Chondrocyte (in vitro differentiated cells): ENCODE measurements around the gene SPATS2. TPM values are rescaled to one million over a fixed set of nuclear protein-coding genes. Genes with fewer than 3 reads are reported as not detected.

ENCODE experiments used
- DNase-seq: peaks from one replicate; pipeline ENCODE4 v3.0.0; 2021; ENCODE audit warnings: mixed read lengths, low spot score
- H3K27ac Mint-ChIP-seq: one replicate; pipeline ENCODE4 v1.8.0; 2021; ENCODE audit warnings: mild to moderate bottlenecking, moderate library complexity, mixed read lengths; ENCODE audit not compliant: unreplicated experiment
- H3K27me3 Mint-ChIP-seq: 2 replicates; pipeline ENCODE4 v1.8.0; 2021; ENCODE audit warnings: low read depth, mixed read lengths
- H3K36me3 Mint-ChIP-seq: 2 replicates; pipeline ENCODE4 v1.8.0; 2021; ENCODE audit warnings: low read depth, mixed read lengths
- H3K4me1 Mint-ChIP-seq: 2 replicates; pipeline ENCODE4 v1.8.0; 2021; ENCODE audit warnings: low read depth, mild to moderate bottlenecking, mixed read lengths
- H3K4me3 Mint-ChIP-seq: one replicate; pipeline ENCODE4 v1.8.0; 2021; ENCODE audit warnings: mild to moderate bottlenecking, moderate library complexity, mixed read lengths; ENCODE audit not compliant: unreplicated experiment
- H3K9me3 Mint-ChIP-seq: 2 replicates; pipeline ENCODE4 v1.8.0; 2021; ENCODE audit warnings: low read depth, mixed read lengths
- total RNA-seq: library from RNA; stranded (reverse); gene quantifications from 3 replicates; pipeline ENCODE4 v1.2.1, GENCODE V29; 2021
- TF ChIP-seq, protein P1 (sequence below): fragments of 200-600 bp; sonication (generic); IDR thresholded peaks from 2 replicates; pipeline ENCODE4 v1.5.0; 2021; ENCODE audit warnings: antibody characterized with exemption, mild to moderate bottlenecking, moderate library complexity

SPATS2 gene
- total RNA-seq, 1 donor from 2014 or later, result 24.2 TPM

DNA sequence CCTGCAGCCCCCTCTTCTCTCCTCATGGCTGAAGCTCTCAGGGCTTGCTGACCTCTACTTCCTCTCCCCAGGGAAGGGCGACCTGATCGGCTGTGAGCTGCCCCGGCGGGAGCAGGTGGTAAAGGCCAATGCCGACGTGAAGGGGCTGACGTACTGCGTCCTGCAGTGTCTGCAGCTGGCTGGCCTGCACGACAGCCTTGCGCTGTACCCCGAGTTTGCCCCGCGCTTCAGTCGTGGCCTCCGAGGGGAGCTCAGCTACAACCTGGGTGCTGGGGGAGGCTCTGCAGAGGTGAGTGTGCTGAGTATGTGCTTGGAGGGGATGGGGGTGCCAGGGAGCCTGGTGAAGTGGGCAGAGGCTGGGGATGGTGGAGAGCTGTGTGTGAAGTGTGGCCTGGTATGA is 187.0 kb downstream of the SPATS2 start:
- Mint-ChIP-seq H3K9me3 (no peaks in the 10 kb centered on the region), H3K36me3 (peaks cover 14% of the 10 kb centered on the region), H3K4me1 (no peaks in the 10 kb centered on the region), H3K27me3 (peaks cover 9% of the 10 kb centered on the region), H3K4me3 (no peak overlapping the region), H3K27ac (no peak overlapping the region)
- no peak for DNase-seq
- TF ChIP-seq, protein P1, sequence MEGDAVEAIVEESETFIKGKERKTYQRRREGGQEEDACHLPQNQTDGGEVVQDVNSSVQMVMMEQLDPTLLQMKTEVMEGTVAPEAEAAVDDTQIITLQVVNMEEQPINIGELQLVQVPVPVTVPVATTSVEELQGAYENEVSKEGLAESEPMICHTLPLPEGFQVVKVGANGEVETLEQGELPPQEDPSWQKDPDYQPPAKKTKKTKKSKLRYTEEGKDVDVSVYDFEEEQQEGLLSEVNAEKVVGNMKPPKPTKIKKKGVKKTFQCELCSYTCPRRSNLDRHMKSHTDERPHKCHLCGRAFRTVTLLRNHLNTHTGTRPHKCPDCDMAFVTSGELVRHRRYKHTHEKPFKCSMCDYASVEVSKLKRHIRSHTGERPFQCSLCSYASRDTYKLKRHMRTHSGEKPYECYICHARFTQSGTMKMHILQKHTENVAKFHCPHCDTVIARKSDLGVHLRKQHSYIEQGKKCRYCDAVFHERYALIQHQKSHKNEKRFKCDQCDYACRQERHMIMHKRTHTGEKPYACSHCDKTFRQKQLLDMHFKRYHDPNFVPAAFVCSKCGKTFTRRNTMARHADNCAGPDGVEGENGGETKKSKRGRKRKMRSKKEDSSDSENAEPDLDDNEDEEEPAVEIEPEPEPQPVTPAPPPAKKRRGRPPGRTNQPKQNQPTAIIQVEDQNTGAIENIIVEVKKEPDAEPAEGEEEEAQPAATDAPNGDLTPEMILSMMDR, result no peak

DNA sequence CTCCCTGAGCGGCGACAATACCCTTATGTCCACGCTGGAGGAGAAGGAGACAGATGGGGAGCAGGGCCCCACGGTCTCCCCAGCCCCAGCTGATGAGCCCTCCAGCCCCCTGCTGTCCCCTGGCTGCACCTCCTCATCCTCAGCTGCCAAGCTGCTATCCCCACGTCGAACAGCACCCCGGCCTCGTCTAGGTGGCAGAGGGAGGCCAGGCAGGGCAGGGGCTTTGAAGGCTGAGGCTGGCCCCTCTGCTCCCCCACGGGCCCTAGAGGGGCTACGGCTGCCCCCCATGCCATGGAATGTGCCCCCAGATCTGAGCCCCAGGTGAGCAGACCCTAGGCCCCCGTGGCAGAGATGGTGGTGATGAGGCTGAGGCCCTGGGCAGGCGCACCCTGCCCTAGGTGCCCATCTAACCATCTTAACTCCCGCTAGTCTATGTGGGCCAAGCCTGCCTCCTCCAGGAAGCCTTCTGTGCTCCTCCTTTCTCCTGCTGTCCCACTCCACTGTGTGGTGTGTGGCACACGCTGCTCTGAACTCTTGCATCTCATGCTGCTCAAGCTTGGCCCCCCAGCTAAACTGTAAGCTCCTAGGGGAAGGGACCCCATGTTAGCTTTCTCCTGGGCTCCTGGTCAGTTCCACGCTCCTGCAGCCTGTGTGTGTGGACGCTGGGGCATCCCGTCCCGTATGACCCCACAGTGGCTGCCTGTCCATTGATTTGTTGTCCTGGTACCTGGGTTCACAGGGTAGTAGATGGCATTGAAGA is 188.5 kb downstream of the SPATS2 start:
- no peak overlapping the region for H3K4me3 Mint-ChIP-seq
- DNase-seq, result no peak
- H3K36me3 Mint-ChIP-seq, result peaks cover 20% of the 10 kb centered on the region
- H3K4me1 Mint-ChIP-seq, result no peaks in the 10 kb centered on the region
- no peak overlapping the region for H3K27ac Mint-ChIP-seq
- TF ChIP-seq, protein P1, result no peak
- no peaks in the 10 kb centered on the region for H3K9me3 Mint-ChIP-seq
- peaks cover 2% of the 10 kb centered on the region for H3K27me3 Mint-ChIP-seq

DNA sequence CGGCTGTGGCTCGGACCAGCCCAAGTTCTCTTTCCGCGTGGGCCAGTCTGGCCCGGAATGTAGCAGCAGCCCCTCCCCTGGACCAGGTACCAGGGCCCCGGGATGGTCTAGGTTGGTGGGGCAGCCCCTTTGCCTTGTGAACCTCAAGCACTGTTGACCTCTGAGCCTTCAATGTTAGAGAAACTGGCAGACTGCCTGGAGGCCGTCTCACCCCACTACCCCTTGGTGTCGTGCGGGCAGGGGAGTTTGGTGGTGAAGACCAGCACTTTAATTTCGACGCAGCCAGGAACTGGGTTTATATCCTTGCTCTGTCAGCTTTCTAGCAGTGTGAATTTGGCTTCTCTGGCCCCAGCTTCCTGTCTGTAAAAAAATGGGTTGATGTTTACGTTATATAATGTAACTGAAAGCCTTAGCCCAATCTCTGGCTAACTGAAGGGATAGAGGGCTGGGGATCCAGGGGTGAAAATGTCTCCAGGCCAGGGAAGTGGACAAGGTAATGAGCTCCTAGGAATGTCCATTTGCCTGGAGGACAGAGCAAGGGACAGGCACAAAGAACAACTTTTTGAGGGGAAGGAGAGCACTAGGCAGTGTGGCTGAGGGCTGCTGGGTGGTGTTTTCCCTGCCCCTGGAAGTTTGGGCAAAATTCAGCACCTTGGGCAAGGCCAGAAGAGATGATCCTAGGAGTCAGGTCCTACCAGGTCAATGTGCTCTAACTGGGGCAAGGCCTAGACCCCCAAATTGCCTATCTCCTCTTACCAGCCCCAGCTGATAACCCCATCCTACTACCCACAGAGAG is 189.3 kb downstream of the SPATS2 start:
- Mint-ChIP-seq H3K4me3 (no peak overlapping the region), H3K36me3 (peaks cover 22% of the 10 kb centered on the region), H3K27ac (no peak overlapping the region), H3K9me3 (no peaks in the 10 kb centered on the region), H3K27me3 (peaks cover 1% of the 10 kb centered on the region), H3K4me1 (no peaks in the 10 kb centered on the region)
- TF ChIP-seq, protein P1, result no peak
- no peak for DNase-seq

DNA sequence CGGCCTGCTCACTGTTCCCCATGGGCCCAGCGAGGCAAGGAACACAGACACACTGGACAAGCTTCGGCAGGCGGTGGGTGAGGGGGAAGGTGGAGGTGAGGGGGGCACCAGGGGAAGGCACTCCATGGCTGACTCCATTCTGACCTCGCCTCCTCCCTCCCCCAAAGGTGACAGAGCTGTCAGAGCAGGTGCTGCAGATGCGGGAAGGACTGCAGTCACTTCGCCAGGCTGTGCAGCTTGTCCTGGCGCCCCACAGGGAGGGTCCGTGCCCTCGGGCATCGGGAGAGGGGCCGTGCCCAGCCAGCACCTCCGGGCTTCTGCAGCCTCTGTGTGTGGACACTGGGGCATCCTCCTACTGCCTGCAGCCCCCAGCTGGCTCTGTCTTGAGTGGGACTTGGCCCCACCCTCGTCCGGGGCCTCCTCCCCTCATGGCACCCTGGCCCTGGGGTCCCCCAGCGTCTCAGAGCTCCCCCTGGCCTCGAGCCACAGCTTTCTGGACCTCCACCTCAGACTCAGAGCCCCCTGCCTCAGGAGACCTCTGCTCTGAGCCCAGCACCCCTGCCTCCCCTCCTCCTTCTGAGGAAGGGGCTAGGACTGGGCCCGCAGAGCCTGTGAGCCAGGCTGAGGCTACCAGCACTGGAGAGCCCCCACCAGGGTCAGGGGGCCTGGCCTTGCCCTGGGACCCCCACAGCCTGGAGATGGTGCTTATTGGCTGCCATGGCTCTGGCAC is 190.1 kb downstream of the SPATS2 start:
- TF ChIP-seq, protein P1, result no peak
- no peak overlapping the region for H3K27ac Mint-ChIP-seq
- no peaks in the 10 kb centered on the region for H3K9me3 Mint-ChIP-seq
- peaks cover 1% of the 10 kb centered on the region for H3K27me3 Mint-ChIP-seq
- no peak overlapping the region for H3K4me3 Mint-ChIP-seq
- DNase-seq, result no peak
- peaks cover 28% of the 10 kb centered on the region for H3K36me3 Mint-ChIP-seq
- H3K4me1 Mint-ChIP-seq, result no peaks in the 10 kb centered on the region

DNA sequence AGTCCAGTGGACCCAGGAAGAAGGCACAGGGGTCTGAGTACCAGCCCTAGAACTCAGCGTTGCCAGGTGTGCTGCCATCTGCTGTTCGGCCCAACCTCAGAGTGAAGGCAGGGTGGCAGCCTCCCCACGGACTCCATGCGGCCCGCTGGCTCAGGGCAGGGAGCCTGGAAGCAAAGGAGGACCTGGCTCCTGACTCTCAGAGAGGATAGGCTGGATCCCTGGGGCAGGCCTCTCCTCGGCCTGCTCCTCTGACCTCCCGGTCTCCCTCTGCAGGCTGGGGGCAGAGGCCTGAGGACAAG is 190.6 kb downstream of the SPATS2 start:
- DNase-seq, result no peak
- H3K9me3 Mint-ChIP-seq, result no peaks in the 10 kb centered on the region
- no peaks in the 10 kb centered on the region for H3K4me1 Mint-ChIP-seq
- H3K27me3 Mint-ChIP-seq, result peaks cover 1% of the 10 kb centered on the region
- no peak overlapping the region for H3K4me3 Mint-ChIP-seq
- H3K27ac Mint-ChIP-seq, result no peak overlapping the region
- TF ChIP-seq, protein P1, result peak; percentile 52
- H3K36me3 Mint-ChIP-seq, result peaks cover 31% of the 10 kb centered on the region
